Neural cell (in vitro differentiated cells): ENCODE data around the gene TRPM4.

Source experiments
- EZH2 ChIP-seq: fragments of 200-600, 300-800 bp; shearing (Covaris generic), sonication (generic); IDR thresholded peaks from 2 replicates; pipeline ENCODE4 v1.6.1; 2014; ENCODE audit warnings: antibody characterized with exemption, low read length, borderline replicate concordance, mild to moderate bottlenecking; ENCODE audit not compliant: insufficient read depth, poor library complexity, severe bottlenecking
- MXI1 ChIP-seq: fragments of 450-650 bp; conservative IDR thresholded peaks from 2 replicates; pipeline ENCODE4 v1.6.1; 2014; ENCODE audit warnings: antibody characterized with exemption, mild to moderate bottlenecking; ENCODE audit not compliant: poor library complexity, severe bottlenecking
- POLR2AphosphoS5 ChIP-seq: IDR thresholded peaks from 2 replicates; pipeline ENCODE4 v1.6.1; 2012
- RAD21 ChIP-seq: fragments of 450-650 bp; conservative IDR thresholded peaks from 2 replicates; pipeline ENCODE4 v1.6.1; 2014; ENCODE audit warnings: antibody characterized with exemption, mild to moderate bottlenecking, moderate library complexity
- SMC3 ChIP-seq: fragments of 450-650 bp; conservative IDR thresholded peaks from 2 replicates; pipeline ENCODE4 v1.6.1; 2014; ENCODE audit warnings: antibody characterized with exemption, mild to moderate bottlenecking, moderate library complexity; ENCODE audit not compliant: poor library complexity
- TAF1 ChIP-seq: IDR thresholded peaks from 2 replicates; pipeline ENCODE4 v1.6.1; 2012; ENCODE audit warnings: low read depth
- TF ChIP-seq, protein P1 (sequence below): IDR thresholded peaks from 2 replicates; pipeline ENCODE4 v1.6.1; 2012; ENCODE audit warnings: borderline replicate concordance
- TF ChIP-seq, protein P2 (sequence below): fragments of 450-650 bp; IDR thresholded peaks from 2 replicates; pipeline ENCODE4 v1.5.1; 2014; ENCODE audit warnings: antibody characterized with exemption, mild to moderate bottlenecking, moderate library complexity; ENCODE audit not compliant: poor library complexity, severe bottlenecking

DNA sequence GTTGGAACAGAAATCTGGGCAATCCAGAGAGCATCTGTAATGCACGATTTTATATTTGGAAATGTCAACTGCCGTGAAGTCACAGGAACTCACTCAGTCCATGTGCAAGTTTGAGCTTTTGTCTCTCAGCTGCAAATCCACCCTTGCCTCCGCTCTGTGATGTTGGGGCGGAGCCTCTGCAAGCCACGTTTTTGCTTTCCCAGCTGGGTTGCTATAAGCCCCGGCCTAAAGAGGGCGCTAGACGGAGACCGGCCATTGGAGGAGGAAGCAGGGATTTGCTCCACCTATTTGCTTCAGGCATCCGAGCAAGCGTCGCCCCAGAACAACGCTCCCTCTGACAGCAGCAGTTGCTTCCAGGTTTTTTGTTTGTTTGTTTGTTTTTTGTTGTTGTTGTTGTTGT lies 56.2 kb downstream of the TRPM4 start:
- TF ChIP-seq, protein P1, sequence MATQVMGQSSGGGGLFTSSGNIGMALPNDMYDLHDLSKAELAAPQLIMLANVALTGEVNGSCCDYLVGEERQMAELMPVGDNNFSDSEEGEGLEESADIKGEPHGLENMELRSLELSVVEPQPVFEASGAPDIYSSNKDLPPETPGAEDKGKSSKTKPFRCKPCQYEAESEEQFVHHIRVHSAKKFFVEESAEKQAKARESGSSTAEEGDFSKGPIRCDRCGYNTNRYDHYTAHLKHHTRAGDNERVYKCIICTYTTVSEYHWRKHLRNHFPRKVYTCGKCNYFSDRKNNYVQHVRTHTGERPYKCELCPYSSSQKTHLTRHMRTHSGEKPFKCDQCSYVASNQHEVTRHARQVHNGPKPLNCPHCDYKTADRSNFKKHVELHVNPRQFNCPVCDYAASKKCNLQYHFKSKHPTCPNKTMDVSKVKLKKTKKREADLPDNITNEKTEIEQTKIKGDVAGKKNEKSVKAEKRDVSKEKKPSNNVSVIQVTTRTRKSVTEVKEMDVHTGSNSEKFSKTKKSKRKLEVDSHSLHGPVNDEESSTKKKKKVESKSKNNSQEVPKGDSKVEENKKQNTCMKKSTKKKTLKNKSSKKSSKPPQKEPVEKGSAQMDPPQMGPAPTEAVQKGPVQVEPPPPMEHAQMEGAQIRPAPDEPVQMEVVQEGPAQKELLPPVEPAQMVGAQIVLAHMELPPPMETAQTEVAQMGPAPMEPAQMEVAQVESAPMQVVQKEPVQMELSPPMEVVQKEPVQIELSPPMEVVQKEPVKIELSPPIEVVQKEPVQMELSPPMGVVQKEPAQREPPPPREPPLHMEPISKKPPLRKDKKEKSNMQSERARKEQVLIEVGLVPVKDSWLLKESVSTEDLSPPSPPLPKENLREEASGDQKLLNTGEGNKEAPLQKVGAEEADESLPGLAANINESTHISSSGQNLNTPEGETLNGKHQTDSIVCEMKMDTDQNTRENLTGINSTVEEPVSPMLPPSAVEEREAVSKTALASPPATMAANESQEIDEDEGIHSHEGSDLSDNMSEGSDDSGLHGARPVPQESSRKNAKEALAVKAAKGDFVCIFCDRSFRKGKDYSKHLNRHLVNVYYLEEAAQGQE = no peak
- TF ChIP-seq, protein P2, sequence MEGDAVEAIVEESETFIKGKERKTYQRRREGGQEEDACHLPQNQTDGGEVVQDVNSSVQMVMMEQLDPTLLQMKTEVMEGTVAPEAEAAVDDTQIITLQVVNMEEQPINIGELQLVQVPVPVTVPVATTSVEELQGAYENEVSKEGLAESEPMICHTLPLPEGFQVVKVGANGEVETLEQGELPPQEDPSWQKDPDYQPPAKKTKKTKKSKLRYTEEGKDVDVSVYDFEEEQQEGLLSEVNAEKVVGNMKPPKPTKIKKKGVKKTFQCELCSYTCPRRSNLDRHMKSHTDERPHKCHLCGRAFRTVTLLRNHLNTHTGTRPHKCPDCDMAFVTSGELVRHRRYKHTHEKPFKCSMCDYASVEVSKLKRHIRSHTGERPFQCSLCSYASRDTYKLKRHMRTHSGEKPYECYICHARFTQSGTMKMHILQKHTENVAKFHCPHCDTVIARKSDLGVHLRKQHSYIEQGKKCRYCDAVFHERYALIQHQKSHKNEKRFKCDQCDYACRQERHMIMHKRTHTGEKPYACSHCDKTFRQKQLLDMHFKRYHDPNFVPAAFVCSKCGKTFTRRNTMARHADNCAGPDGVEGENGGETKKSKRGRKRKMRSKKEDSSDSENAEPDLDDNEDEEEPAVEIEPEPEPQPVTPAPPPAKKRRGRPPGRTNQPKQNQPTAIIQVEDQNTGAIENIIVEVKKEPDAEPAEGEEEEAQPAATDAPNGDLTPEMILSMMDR = no peak
- TF ChIP-seq POLR2AphosphoS5 (no peak), EZH2 (no peak), SMC3 (no peak), RAD21 (no peak), TAF1 (no peak), MXI1 (no peak)
